Gastrocnemius medialis (tissue), 4 donors: ENCODE data around the gene TFB1M.

Experiments
- POLR2A ChIP-seq, 2 donors: fragments of 450-650 bp; IDR thresholded peaks; one replicate each; pipeline ENCODE4 v1.6.1; 2017; ENCODE audit warnings: antibody characterized with exemption in 2 of 2, mild to moderate bottlenecking in 2 of 2, moderate library complexity in 2 of 2
- TF ChIP-seq, protein P1 (sequence below), 5 experiments: fragments of 450-650 bp in 3 of 5; fragments of 200-600 bp in 2 of 5; sonication (generic) in 2 of 5; IDR thresholded peaks in 4 of 5; conservative IDR thresholded peaks in 1 of 5; 1 replicate in 4 of 5; 2 replicates in 1 of 5; pipeline ENCODE4 v1.5.1; 2016 to 2019; ENCODE audit warnings: antibody characterized with exemption in 5 of 5, mild to moderate bottlenecking in 3 of 5, moderate library complexity in 3 of 5

DNA sequence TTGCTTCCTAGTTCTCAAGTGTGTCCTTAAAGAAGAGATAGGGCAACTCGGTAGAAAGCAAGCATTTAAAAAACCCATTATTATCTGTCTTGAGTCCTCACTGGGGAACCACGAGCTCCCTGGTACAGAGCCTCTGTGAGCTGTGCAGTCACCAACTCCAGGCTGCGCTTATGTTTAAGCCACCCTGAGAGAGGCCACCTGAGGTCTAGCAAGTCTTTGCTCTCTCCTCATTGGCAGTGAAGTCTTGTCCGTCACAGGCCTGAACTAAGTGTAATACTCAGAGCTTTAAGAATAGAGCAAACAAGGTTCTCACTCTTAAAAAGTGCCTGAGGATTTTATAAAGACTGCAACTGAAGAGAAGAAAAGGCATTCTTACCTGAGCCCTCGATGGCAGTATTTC is 54.4 kb downstream of the TFB1M start:
- TF ChIP-seq, protein P1, sequence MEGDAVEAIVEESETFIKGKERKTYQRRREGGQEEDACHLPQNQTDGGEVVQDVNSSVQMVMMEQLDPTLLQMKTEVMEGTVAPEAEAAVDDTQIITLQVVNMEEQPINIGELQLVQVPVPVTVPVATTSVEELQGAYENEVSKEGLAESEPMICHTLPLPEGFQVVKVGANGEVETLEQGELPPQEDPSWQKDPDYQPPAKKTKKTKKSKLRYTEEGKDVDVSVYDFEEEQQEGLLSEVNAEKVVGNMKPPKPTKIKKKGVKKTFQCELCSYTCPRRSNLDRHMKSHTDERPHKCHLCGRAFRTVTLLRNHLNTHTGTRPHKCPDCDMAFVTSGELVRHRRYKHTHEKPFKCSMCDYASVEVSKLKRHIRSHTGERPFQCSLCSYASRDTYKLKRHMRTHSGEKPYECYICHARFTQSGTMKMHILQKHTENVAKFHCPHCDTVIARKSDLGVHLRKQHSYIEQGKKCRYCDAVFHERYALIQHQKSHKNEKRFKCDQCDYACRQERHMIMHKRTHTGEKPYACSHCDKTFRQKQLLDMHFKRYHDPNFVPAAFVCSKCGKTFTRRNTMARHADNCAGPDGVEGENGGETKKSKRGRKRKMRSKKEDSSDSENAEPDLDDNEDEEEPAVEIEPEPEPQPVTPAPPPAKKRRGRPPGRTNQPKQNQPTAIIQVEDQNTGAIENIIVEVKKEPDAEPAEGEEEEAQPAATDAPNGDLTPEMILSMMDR (IDR thresholded peaks at IDR 0.05 in 4 of 5, conservative IDR thresholded peaks at IDR 0.05 in 1 of 5) = no peak
- no peak for TF ChIP-seq POLR2A (IDR thresholded peaks at IDR 0.05)
